A673 (cell line): ENCODE measurements around the gene SULT2B1. TPM values are rescaled to one million over a fixed set of nuclear protein-coding genes. Genes with fewer than 3 reads are reported as not detected.

ENCODE experiments used
- BruUV-seq: library from RNA; stranded (reverse); fragments of 400-500 nt; replicated peaks from 2 replicates; lab custom pipeline; 2021; lab: Mats Ljungman, UMichigan
- CTCF ChIA-PET: fragments of 300-600 bp; sonication (Branson Sonifier 250); formaldehyde crosslinking; loops from one replicate; lab custom pipeline; 2022; ENCODE audit warnings: antibody characterized with exemption; lab: Charles Lee
- POLR2A ChIA-PET: fragments of 300-600 bp; sonication (Branson Sonifier 250); formaldehyde crosslinking; loops from one replicate; lab custom pipeline; 2022; ENCODE audit warnings: antibody characterized with exemption; ENCODE audit not compliant: low non-redundant PET; lab: Charles Lee
- DNase-seq: peaks from one replicate; pipeline ENCODE4 v3.0.0-alpha.2; 2015; ENCODE audit warnings: low spot score
- H3K27ac ChIP-seq: fragments of 200-600 bp; sonication (generic); 2 replicates; pipeline ENCODE4 v1.5.1; 2016; ENCODE audit warnings: mixed run types, low read depth, mild to moderate bottlenecking, mixed read lengths, antibody characterized with exemption, low read length; ENCODE audit not compliant: poor library complexity, severe bottlenecking
- H3K27me3 ChIP-seq: fragments of 200-600 bp; sonication (generic); replicated peaks from 2 replicates; pipeline ENCODE4 v1.6.1; 2017; ENCODE audit warnings: mixed run types, low read depth, mild to moderate bottlenecking, mixed read lengths, antibody characterized with exemption, low read length; ENCODE audit not compliant: insufficient read depth, poor library complexity
- H3K36me3 ChIP-seq: fragments of 200-600 bp; sonication (generic); 2 replicates; pipeline ENCODE4 v1.6.1; 2016; ENCODE audit warnings: mixed run types, mild to moderate bottlenecking, mixed read lengths, antibody characterized with exemption, low read length; ENCODE audit not compliant: insufficient read depth, poor library complexity, severe bottlenecking
- H3K4me1 ChIP-seq: fragments of 200-600 bp; sonication (generic); 2 replicates; pipeline ENCODE4 v1.6.1; 2017; ENCODE audit warnings: mixed run types, mild to moderate bottlenecking, mixed read lengths, antibody characterized with exemption, low read length; ENCODE audit not compliant: insufficient read depth, poor library complexity, severe bottlenecking
- H3K4me3 ChIP-seq: fragments of 200-600 bp; sonication (generic); 2 replicates; pipeline ENCODE4 v1.5.1; 2016; ENCODE audit warnings: low read depth, mixed run types, mild to moderate bottlenecking, mixed read lengths, low read length; ENCODE audit not compliant: poor library complexity, severe bottlenecking
- H3K9me3 ChIP-seq: fragments of 200-600 bp; sonication (generic); 2 replicates; pipeline ENCODE4 v1.6.1; 2016; ENCODE audit warnings: mixed run types, low read depth, mild to moderate bottlenecking, mixed read lengths, antibody characterized with exemption, low read length; ENCODE audit not compliant: poor library complexity, severe bottlenecking
- CTCF ChIP-seq: fragments of 300-800, 200-600 bp; sonication (generic); conservative IDR thresholded peaks from 2 replicates; pipeline ENCODE4 v1.5.1; 2017; ENCODE audit warnings: low read depth, mild to moderate bottlenecking, antibody characterized with exemption, low read length, moderate library complexity, mixed read lengths
- EZH2 ChIP-seq: fragments of 200-600 bp; sonication (generic); IDR thresholded peaks from 2 replicates; pipeline ENCODE4 v1.6.1; 2017; ENCODE audit warnings: borderline replicate concordance, low read depth, mild to moderate bottlenecking, mixed read lengths, antibody characterized with exemption, low read length; ENCODE audit not compliant: poor library complexity, severe bottlenecking
- intact Hi-C: fragments of 100-400 bp; cut with micrococcal nuclease; formaldehyde crosslinking; loops from one replicate; pipeline ENCODE4 v1.10.0; 2022; ENCODE audit not compliant: unreplicated experiment
- total RNA-seq: library from RNA; stranded (reverse); gene quantifications from 2 replicates; pipeline ENCODE4 v1.2.3, GENCODE V29; 2021

SULT2B1 gene
- total RNA-seq, 1 experiment from 2014 or later = 0.60 TPM

DNA sequence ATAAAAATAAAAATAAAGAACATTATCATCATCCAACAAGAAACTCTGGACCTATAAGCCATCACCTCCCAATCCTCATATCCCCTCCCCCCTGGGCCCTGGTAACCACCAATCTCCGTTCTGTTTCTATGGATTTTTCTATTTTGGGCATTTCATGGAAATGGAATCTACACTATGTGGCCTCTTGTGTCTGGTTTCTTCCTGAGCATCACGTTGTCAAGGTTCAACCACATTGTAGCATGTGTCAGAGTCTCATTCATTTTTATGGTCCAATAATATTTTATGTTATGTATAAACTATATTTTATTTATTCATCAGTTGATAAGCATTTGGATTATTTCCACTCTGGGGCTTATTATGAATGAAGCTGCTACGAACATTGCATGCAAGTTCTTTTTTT lies 26.9 kb downstream of the SULT2B1 start:
- Histone ChIP-seq H3K9me3 (no peaks in the 10 kb centered on the region), H3K4me3 (no peak overlapping the region), H3K27me3 (no peaks in the 10 kb centered on the region), H3K4me1 (peaks cover 7% of the 10 kb centered on the region), H3K36me3 (no peaks in the 10 kb centered on the region), H3K27ac (no peak overlapping the region)
- POLR2A ChIA-PET = no interaction called here
- intact Hi-C loops = no loop called here
- no peak for DNase-seq
- TF ChIP-seq EZH2 (no peak), CTCF (no peak)
- no TSS peak for BruUV-seq
- CTCF ChIA-PET = no interaction called here

- POLR2A ChIA-PET = no interaction called here
- Histone ChIP-seq H3K4me3 (no peak overlapping the region), H3K27ac (no peak overlapping the region), H3K27me3 (no peaks in the 10 kb centered on the region), H3K4me1 (peaks cover 4% of the 10 kb centered on the region), H3K9me3 (no peaks in the 10 kb centered on the region), H3K36me3 (no peaks in the 10 kb centered on the region)
- intact Hi-C loops = loop anchor here (5.0 kb wide), 1 partner anchor 315 kb away; no protein-coding TSS in a partner anchor
- no peak for DNase-seq
- CTCF ChIA-PET = interaction anchor here (1.6 kb wide), 1 partner anchor 76 kb away, joined by 8 read pairs; no protein-coding TSS in a partner anchor
- TF ChIP-seq EZH2 (no peak), CTCF (no peak)
- BruUV-seq = no TSS peak
Measured at GRCh38 chr19:48582168-48582567, 30.2 kb downstream of the SULT2B1 start.

DNA sequence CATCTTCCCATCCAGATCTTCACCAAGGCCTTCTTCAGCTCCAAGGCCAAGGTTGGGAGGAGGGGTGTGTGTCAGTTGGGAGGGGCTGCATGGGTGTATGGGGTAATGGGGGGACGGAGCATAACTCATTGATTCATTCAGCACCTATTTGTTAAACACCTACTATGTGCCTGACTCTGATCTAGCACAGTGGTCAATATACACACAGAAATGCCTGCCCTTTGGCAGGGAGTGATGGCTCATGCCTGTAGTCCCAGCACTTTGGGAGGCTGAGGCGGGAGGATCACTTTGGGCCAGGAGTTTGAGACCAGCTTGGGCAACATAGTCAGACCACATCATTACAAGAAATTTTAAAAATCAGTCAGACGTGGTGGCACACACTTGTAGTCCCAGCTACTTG lies 35.4 kb downstream of the SULT2B1 start:
- Histone ChIP-seq H3K27ac (no peak overlapping the region), H3K4me1 (peaks cover 4% of the 10 kb centered on the region), H3K36me3 (no peaks in the 10 kb centered on the region), H3K4me3 (no peak overlapping the region), H3K9me3 (no peaks in the 10 kb centered on the region), H3K27me3 (no peaks in the 10 kb centered on the region)
- CTCF ChIA-PET = interaction anchor here (0.6 to 1.4 kb wide), 3 partner anchors 82 to 269 kb away, joined by 3 to 6 read pairs (median 5); partner anchors contain the start of gene GRIN2D
- POLR2A ChIA-PET = no interaction called here
- TF ChIP-seq EZH2 (no peak), CTCF (no peak)
- no peak for DNase-seq
- no TSS peak for BruUV-seq
- intact Hi-C loops = no loop called here
